GM12864 (cell line): Measurements from ENCODE around the gene PPCS.
"Not testable (repeated sequence)": the region's sequence is repeated elsewhere in the genome, so short reads cannot be mapped to it uniquely, and the experiment has no call there.

Experiments
- DNase-seq: peaks from one replicate; pipeline ENCODE4 v3.0.0-alpha.2; 2011; ENCODE audit warnings: low read depth
- H3K4me3 ChIP-seq: 2 replicates; pipeline ENCODE4 v1.5.1; 2011; ENCODE audit warnings: mild to moderate bottlenecking, low read depth, low read length, control low read depth
- TF ChIP-seq, protein P1 (sequence below): IDR thresholded peaks from 2 replicates; pipeline ENCODE4 v1.5.1; 2011; ENCODE audit warnings: low read depth, mild to moderate bottlenecking, moderate library complexity, low read length, control low read depth, inconsistent platforms; ENCODE audit errors: missing control alignments

The PPCS gene

DNA sequence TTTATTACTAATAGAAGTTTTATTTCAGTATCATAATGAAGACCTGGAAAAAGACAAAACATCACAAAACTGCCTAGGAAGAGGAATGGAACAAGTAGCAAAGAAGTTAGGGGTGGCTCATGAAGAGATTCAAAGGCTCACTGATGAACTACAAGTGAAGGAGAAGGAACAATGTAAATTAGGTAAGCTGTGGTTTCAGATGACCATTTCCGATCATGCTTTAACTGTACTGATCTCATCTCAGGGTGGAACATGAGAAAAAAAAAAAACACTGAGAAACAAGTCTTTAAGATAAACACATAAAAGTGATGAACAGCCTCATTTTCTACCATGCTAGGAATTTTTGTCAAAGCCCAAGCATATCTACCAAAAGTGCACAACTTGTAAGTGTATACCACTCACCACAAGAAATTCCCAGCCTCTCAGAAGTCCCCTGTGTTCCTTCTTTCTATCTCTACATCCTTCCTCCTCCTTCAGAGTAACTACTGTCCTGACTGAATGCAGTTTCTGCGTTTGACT lies 26.4 kb downstream of the PPCS start:
- DNase-seq = peak; percentile 8
- no peak overlapping the region for H3K4me3 ChIP-seq
- TF ChIP-seq, protein P1, sequence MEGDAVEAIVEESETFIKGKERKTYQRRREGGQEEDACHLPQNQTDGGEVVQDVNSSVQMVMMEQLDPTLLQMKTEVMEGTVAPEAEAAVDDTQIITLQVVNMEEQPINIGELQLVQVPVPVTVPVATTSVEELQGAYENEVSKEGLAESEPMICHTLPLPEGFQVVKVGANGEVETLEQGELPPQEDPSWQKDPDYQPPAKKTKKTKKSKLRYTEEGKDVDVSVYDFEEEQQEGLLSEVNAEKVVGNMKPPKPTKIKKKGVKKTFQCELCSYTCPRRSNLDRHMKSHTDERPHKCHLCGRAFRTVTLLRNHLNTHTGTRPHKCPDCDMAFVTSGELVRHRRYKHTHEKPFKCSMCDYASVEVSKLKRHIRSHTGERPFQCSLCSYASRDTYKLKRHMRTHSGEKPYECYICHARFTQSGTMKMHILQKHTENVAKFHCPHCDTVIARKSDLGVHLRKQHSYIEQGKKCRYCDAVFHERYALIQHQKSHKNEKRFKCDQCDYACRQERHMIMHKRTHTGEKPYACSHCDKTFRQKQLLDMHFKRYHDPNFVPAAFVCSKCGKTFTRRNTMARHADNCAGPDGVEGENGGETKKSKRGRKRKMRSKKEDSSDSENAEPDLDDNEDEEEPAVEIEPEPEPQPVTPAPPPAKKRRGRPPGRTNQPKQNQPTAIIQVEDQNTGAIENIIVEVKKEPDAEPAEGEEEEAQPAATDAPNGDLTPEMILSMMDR = no peak

DNA sequence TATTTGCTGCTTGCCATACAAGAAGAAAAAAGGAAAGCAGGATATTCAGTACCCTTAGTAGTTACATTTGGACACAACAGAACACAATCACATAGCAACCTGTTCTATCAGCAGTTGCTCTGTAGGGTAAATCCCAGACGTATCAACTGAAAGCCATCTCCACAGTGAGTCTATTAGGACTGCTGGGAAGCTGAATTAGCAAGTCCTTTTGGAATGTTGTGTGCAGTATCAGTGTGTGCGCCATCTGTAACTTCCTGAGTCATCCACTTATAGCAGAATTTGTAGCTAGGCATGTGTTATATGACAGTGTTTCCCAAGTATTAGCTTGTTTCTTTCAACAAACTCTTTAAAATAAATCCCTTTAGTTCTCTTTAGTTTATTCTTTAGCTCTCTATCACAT lies 28.0 kb downstream of the PPCS start:
- no peak for DNase-seq
- H3K4me3 ChIP-seq = no peak overlapping the region
- TF ChIP-seq, protein P1 = no peak

DNA sequence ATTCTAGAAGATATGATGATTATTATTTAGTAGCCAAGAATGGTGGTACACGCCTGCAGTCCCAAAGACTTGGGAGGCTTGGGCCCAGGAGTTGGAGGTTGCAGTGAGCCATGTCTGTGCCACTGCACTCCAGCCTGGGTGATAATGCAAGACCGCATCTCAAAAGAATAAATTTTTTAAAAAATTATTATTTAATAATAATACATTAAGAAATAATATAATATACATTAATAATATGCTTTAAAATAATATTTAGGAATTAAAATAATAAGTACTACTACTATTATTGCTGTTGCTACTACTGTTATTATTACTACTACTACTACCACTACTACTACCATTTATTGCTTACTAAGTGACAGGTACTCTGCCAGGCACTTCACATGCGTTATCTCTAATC lies 33.9 kb downstream of the PPCS start:
- TF ChIP-seq, protein P1 = no peak
- no peak overlapping the region for H3K4me3 ChIP-seq
- DNase-seq = no peak

DNA sequence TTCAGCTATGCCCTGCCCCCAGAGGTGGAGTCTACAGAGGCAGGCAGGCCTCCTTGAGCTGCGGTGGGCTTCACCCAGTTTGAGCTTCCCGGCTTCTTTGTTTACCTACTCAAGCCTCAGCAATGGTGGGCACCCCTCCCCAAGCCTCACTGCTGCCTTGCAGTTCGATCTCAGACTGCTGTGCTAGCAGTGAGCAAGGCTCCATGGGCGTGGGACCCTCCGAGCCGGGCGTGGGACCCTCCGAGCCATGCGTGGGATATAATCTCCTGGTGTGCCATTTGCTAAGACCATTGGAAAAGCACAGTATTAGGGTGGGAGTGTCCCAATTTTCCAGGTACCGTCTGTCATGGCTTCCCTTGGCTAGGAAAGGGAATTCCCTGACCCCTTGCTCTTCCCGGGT lies 45.7 kb downstream of the PPCS start:
- H3K4me3 ChIP-seq, DNase-seq: not testable (repeated sequence)

DNA sequence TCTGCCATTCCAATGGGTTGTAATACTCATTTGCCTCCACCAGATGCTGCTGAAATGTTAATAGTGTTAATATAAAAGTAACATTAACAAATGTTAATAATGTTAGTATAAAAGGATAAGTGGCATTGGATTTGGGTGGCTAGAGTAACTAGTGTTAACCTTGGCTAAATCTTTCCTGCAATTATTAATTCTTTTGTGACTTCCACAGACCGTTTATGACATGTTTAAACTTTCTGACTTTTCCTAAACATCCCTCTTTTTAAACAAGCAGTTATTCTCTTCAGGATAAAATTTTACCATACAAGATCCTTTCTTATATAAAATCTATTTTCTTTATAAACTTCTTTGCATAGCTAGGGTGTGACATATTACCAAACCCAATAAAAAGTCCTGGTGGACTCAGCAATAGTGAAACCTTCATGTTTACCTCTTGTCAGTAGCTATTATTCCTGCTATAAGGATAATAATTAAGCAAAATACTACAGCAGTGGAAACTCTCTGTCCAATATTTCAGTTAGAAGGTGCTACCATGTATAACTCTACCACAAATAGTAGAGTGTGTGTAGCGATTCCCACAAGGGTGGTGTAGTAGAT lies 48.3 kb downstream of the PPCS start:
- H3K4me3 ChIP-seq = no peak overlapping the region
- TF ChIP-seq, protein P1 = no peak
- DNase-seq = no peak

DNA sequence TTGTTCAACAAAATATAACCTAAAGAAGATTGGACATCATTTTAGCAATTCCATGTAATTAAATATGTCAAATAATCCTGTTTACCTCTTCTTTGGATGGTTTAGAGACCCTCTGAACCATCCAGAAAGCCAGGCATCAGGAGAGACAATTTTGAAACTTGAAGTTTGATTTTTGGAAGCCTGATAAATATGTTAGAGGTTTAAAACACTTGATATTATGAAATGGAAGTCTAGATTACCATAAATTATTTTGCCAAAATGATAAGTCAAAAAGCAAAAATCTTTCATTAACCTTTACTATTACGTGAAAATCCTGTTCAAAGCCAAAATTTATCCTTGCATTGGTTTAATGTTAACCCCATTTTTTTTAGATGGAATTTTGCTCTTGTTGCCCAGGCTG lies 50.2 kb downstream of the PPCS start:
- no peak overlapping the region for H3K4me3 ChIP-seq
- TF ChIP-seq, protein P1 = no peak
- DNase-seq = no peak
